Liver (tissue), 9 donors: ENCODE data around the gene CYBRD1. TPM values are rescaled to one million over a fixed set of nuclear protein-coding genes. Genes with fewer than 3 reads are reported as not detected.
A peak's percentile ranks its signal among the peaks of the same experiment; 100 is the strongest.

Experiments used
- DNase-seq: peaks from one replicate; pipeline ENCODE4 v3.0.0-alpha.2; 2017; ENCODE audit warnings: low spot score
- H3K27ac ChIP-seq, 2 donors: one replicate each; pipeline ENCODE4 v1.7.0; 2013; ENCODE audit warnings: inconsistent platforms in 2 of 2, low read length in 2 of 2, control low read depth in 1 of 2, low read depth in 1 of 2, mild to moderate bottlenecking in 1 of 2
- H3K27me3 ChIP-seq, 4 donors: one replicate each; pipeline versions ENCODE4 v1.6.1 to v1.7.0; 2013; ENCODE audit warnings: low read length in 3 of 4, inconsistent platforms in 1 of 4, mild to moderate bottlenecking in 1 of 4, moderate library complexity in 1 of 4; ENCODE audit not compliant: control insufficient read depth in 4 of 4, insufficient read depth in 4 of 4
- H3K36me3 ChIP-seq, 4 donors: one replicate each; pipeline versions ENCODE4 v1.6.1 to v1.7.0; 2013; ENCODE audit warnings: low read length in 3 of 4, mild to moderate bottlenecking in 3 of 4, low read depth in 1 of 4, moderate library complexity in 1 of 4; ENCODE audit not compliant: control insufficient read depth in 4 of 4, insufficient read depth in 3 of 4
- H3K4me1 ChIP-seq, 4 donors: one replicate each; pipeline versions ENCODE4 v1.6.1 to v1.7.0; 2013; ENCODE audit warnings: low read length in 3 of 4, mild to moderate bottlenecking in 3 of 4, moderate library complexity in 1 of 4; ENCODE audit not compliant: control insufficient read depth in 4 of 4, insufficient read depth in 4 of 4
- H3K4me3 ChIP-seq, 3 donors: one replicate each; pipeline versions ENCODE4 v1.6.1 to v1.7.0; 2013; ENCODE audit warnings: low read length in 3 of 3, control low read depth in 1 of 3, low read depth in 1 of 3, mild to moderate bottlenecking in 1 of 3
- H3K9ac ChIP-seq, 2 donors: one replicate each; pipeline ENCODE4 v1.7.0; 2013; ENCODE audit warnings: low read length in 2 of 2, mild to moderate bottlenecking in 2 of 2, moderate library complexity in 2 of 2, control low read depth in 1 of 2, low read depth in 1 of 2
- H3K9me3 ChIP-seq, 4 donors: one replicate each; pipeline versions ENCODE4 v1.6.1 to v1.7.0; 2013; ENCODE audit warnings: low read length in 3 of 4; ENCODE audit not compliant: control insufficient read depth in 4 of 4
- ATF3 ChIP-seq: IDR thresholded peaks from 2 replicates; pipeline ENCODE4 v1.6.1; 2016; ENCODE audit warnings: antibody characterized with exemption
- CTCF ChIP-seq: fragments of 150-350 bp; IDR thresholded peaks from 2 replicates; pipeline ENCODE4 v1.5.1; 2017; ENCODE audit warnings: improper control_type of control experiment, low read depth, low read length; ENCODE audit not compliant: missing input control
- EGR1 ChIP-seq, 2 donors: IDR thresholded peaks; 2 replicates each; pipeline ENCODE4 v1.6.1; 2016 to 2018; ENCODE audit warnings: antibody characterized with exemption in 2 of 2, low read depth in 2 of 2
- FOXA1 ChIP-seq: IDR thresholded peaks from 2 replicates; pipeline ENCODE4 v1.6.1; 2016; ENCODE audit warnings: antibody characterized with exemption
- FOXA2 ChIP-seq: IDR thresholded peaks from 2 replicates; pipeline ENCODE4 v1.6.1; 2016; ENCODE audit warnings: antibody characterized with exemption
- GABPA ChIP-seq, 2 donors: IDR thresholded peaks in 1 of 2; conservative IDR thresholded peaks in 1 of 2; 2 replicates each; pipeline ENCODE4 v1.6.1; 2016; ENCODE audit warnings: antibody characterized with exemption in 2 of 2, mild to moderate bottlenecking in 1 of 2, moderate library complexity in 1 of 2
- HNF4A ChIP-seq, 2 donors: conservative IDR thresholded peaks; 2 replicates each; pipeline ENCODE4 v1.6.1; 2016; ENCODE audit warnings: antibody characterized with exemption in 2 of 2, mild to moderate bottlenecking in 2 of 2
- HNF4G ChIP-seq: IDR thresholded peaks from 2 replicates; pipeline ENCODE4 v1.6.1; 2016; ENCODE audit warnings: antibody characterized with exemption
- JUND ChIP-seq, 2 donors: IDR thresholded peaks; 2 replicates each; pipeline ENCODE4 v1.6.1; 2016; ENCODE audit warnings: antibody characterized with exemption in 2 of 2
- NR2F2 ChIP-seq: IDR thresholded peaks from 2 replicates; pipeline ENCODE4 v1.6.1; 2016; ENCODE audit warnings: antibody characterized with exemption
- RAD21 ChIP-seq, 2 donors: IDR thresholded peaks; 2 replicates each; pipeline ENCODE4 v1.6.1; 2016; ENCODE audit warnings: antibody characterized with exemption in 2 of 2, mild to moderate bottlenecking in 2 of 2
- REST ChIP-seq: IDR thresholded peaks from 2 replicates; pipeline ENCODE4 v1.6.1; 2016; ENCODE audit warnings: antibody characterized with exemption, mild to moderate bottlenecking
- RXRA ChIP-seq, 2 donors: IDR thresholded peaks; 2 replicates each; pipeline ENCODE4 v1.6.1; 2017 to 2018; ENCODE audit warnings: antibody characterized with exemption in 2 of 2, mild to moderate bottlenecking in 1 of 2
- SP1 ChIP-seq: IDR thresholded peaks from 2 replicates; pipeline ENCODE4 v1.6.1; 2018; ENCODE audit warnings: antibody characterized with exemption, mild to moderate bottlenecking
- TAF1 ChIP-seq: conservative IDR thresholded peaks from 2 replicates; pipeline ENCODE4 v1.6.1; 2016; ENCODE audit warnings: antibody characterized with exemption, mild to moderate bottlenecking
- YY1 ChIP-seq: IDR thresholded peaks from 2 replicates; pipeline ENCODE4 v1.6.1; 2016; ENCODE audit warnings: antibody characterized with exemption, mild to moderate bottlenecking
- ZBTB33 ChIP-seq: IDR thresholded peaks from 2 replicates; pipeline ENCODE4 v1.6.1; 2016; ENCODE audit warnings: antibody characterized with exemption
- WGBS: extraction: QIAGEN DNeasy Blood & Tissue Kit; methylation state at CpG from one replicate; pipeline ENCODE4 v1.1.7; 2013; 5-methylcytosine and 5-hydroxymethylcytosine counted together
- polyA plus RNA-seq, 2 donors: library from polyadenylated mRNA; stranded (reverse) in 1 of 2; unstranded in 1 of 2; fragments of 200-250 nt in 1 of 2; fragments of >200 nt in 1 of 2; fragmentation: Nextera tagmentation in 1 of 2; extraction: Ambion mirVana in 1 of 2; gene quantifications; one replicate each; pipeline versions ENCODE4 v1.2.1 to v1.2.3, GENCODE V29; 2013 to 2015
- total RNA-seq, 2 donors: library from RNA; depleted of rRNA; stranded (reverse); fragments of >200 nt; gene quantifications; one replicate each; pipeline ENCODE4 v1.2.3, GENCODE V29; 2014
- TF ChIP-seq, protein P1 (sequence below): IDR thresholded peaks from 2 replicates; pipeline ENCODE4 v1.6.1; 2016; ENCODE audit warnings: antibody characterized with exemption
- donor health status: healthy.
- donor health status: healthy.
- donor health status: healthy.
- donor health status: healthy.
- donor health status: healthy.

Gene CYBRD1
- total and polyA plus RNA-seq, 4 donors: 5.8 to 51.1 (median 9.4) TPM

DNA sequence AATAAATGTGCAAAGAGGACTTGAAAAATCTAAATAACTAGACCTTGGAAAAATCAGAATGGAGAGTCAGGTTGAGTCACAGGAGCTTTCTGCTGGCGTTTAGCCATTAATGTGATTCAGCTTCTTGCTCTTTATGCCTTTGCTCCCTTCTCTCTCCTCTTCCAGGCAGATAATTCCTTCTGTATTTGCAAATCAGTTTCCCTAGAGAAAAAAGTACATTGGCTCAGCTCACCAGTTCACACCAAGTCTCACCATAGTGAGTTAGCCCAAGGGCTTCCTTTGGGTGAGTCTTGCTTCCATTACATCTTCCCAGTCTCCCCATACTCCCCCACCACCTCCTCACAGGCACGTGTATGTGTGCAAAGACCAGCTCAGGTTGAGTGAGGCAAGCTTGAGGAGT lies 73.6 kb downstream of the CYBRD1 start:
- no peak overlapping the region for H3K9ac ChIP-seq
- no peak for TF ChIP-seq FOXA1
- no peak for TF ChIP-seq HNF4A (conservative IDR thresholded peaks at IDR 0.05)
- no peak for TF ChIP-seq SP1
- TF ChIP-seq JUND (IDR thresholded peaks at IDR 0.05): no peak
- TF ChIP-seq, protein P1, sequence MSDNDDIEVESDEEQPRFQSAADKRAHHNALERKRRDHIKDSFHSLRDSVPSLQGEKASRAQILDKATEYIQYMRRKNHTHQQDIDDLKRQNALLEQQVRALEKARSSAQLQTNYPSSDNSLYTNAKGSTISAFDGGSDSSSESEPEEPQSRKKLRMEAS: no peak
- TF ChIP-seq RXRA (IDR thresholded peaks at IDR 0.05): no peak
- no peak for TF ChIP-seq GABPA (IDR thresholded peaks at IDR 0.05 in 1 of 2, conservative IDR thresholded peaks at IDR 0.05 in 1 of 2)
- TF ChIP-seq YY1: no peak
- TF ChIP-seq ZBTB33: no peak
- peaks cover 0 to 3% (median 0%) of the 10 kb centered on the region in 4 donors for H3K27me3 ChIP-seq
- H3K4me3 ChIP-seq: no peak overlapping the region
- H3K9me3 ChIP-seq: no peaks in the 10 kb centered on the region
- no peaks in the 10 kb centered on the region for H3K4me1 ChIP-seq
- DNase-seq: no peak
- H3K27ac ChIP-seq: no peak overlapping the region
- WGBS: 71% methylated on average over 2 of the region's 2 CpGs
- no peaks in the 10 kb centered on the region for H3K36me3 ChIP-seq

DNA sequence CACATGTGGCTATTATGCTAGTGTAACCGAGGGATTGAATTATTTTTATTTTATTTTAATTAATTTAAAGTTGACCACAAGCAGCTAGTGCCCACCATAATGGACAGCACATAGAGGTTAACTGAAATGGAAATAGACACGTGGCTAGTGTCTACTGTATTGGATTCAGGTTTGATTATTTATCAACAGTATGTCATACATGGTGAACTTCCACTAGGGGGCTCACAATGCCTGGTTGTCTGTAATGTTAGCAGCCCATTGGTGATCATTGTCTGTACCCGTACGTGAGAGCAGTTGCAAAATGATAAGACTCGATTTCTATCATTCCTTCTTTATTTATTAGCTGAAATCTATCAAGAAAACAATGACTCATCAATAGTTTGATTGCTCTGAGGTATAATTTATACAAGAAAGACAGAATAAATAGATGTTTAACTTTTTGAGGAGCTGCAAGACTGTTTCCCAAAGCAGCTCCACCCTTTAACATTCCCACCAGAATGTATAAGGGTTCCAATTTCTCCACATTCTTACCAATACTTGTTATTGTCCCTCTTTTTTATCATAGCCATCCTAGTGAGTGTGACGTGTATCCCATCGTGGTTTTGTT lies 76.5 kb downstream of the CYBRD1 start:
- no peaks in the 10 kb centered on the region for H3K9me3 ChIP-seq
- no peak for TF ChIP-seq NR2F2
- TF ChIP-seq CTCF: peak; percentile 71
- TF ChIP-seq, protein P1: peak; percentile 13
- peak; percentile 80 to 87 for TF ChIP-seq RAD21 (IDR thresholded peaks at IDR 0.05)
- no peak for TF ChIP-seq HNF4A (conservative IDR thresholded peaks at IDR 0.05)
- H3K9ac ChIP-seq: no peak overlapping the region
- no peaks in the 10 kb centered on the region for H3K36me3 ChIP-seq
- no peak overlapping the region for H3K27ac ChIP-seq
- WGBS: 13% methylated on average over 7 of the region's 7 CpGs
- no peak for DNase-seq
- peaks cover 0 to 3% (median 0%) of the 10 kb centered on the region in 4 donors for H3K27me3 ChIP-seq
- no peak overlapping the region for H3K4me3 ChIP-seq
- H3K4me1 ChIP-seq: no peaks in the 10 kb centered on the region

GRCh38 chr2:171600126-171600525 lies 77.9 kb downstream of the CYBRD1 start:
- Histone ChIP-seq H3K27ac (no peak overlapping the region), H3K4me3 (no peak overlapping the region), H3K9me3 (no peaks in the 10 kb centered on the region), H3K9ac (no peak overlapping the region), H3K36me3 (no peaks in the 10 kb centered on the region), H3K27me3 (peaks cover 0 to 5% (median 0%) of the 10 kb centered on the region in 4 donors), H3K4me1 (no peaks in the 10 kb centered on the region)
- DNase-seq: no peak
- no peak for TF ChIP-seq EGR1 (IDR thresholded peaks at IDR 0.05; ENCODE audit: low read depth in 2 of 2)
- TF ChIP-seq CTCF: no peak
- no peak for TF ChIP-seq REST
- TF ChIP-seq JUND (IDR thresholded peaks at IDR 0.05): no peak
- TF ChIP-seq HNF4G: no peak
- TF ChIP-seq ATF3: no peak
- TF ChIP-seq HNF4A (conservative IDR thresholded peaks at IDR 0.05): no peak
- TF ChIP-seq TAF1: no peak
- no peak for TF ChIP-seq FOXA2
